Fibroblast of lung (primary cell): ENCODE results near the gene ARHGEF11.

ENCODE experiments used
- CTCF ChIP-seq, 2 donors: IDR thresholded peaks in 1 of 2; conservative IDR thresholded peaks in 1 of 2; 1 replicate in 1 of 2; 2 replicates in 1 of 2; pipeline ENCODE4 v1.5.1; 2011 to 2012; ENCODE audit warnings: low read length in 2 of 2, control low read depth in 1 of 2, inconsistent platforms in 1 of 2, low read depth in 1 of 2, mild to moderate bottlenecking in 1 of 2
- EZH2 ChIP-seq: IDR thresholded peaks from 2 replicates; pipeline ENCODE4 v1.5.1; 2012; ENCODE audit warnings: low read length, control low read depth, mild to moderate bottlenecking; ENCODE audit errors: missing control alignments

- TF ChIP-seq CTCF (conservative IDR thresholded peaks at IDR 0.05 in 1 of 2, IDR thresholded peaks at IDR 0.05 in 1 of 2; ENCODE audit: low read depth in 1 of 2, low read length in 2 of 2) (no peak), EZH2 (no peak)
These were observed 150.7 kb downstream of the ARHGEF11 start for GRCh38 chr1:156894711-156895454.
